GM20000 (cell line): ENCODE measurements around the gene SRRD.

Source experiments
- DNase-seq: peaks from one replicate; pipeline ENCODE4 v3.0.0; 2012; ENCODE audit warnings: low spot score
- TF ChIP-seq, protein P1 (sequence below): IDR thresholded peaks from 2 replicates; pipeline ENCODE4 v1.5.1; 2012; ENCODE audit warnings: mild to moderate bottlenecking, control low read depth; ENCODE audit errors: extremely low read depth, missing control alignments

The SRRD gene

DNA sequence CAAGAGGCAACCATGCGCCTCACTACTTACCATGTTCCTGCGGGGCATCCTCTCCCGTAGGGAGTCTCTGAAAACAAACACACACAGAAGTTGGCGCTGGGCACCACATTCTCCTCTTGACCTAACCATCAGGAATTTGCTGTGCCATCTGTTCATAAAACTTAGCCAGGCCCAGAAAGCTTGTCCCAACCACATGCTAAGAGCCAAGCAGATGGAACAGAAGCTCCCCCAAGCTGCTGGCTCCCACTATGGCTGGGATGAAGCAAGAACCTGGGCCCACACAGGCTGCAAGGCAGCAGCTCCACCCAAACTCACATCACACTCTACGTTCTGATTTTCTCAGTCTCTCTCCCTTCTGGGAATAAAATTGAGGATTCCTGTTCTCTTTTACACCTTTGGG is 17.5 kb upstream of the SRRD start:
- TF ChIP-seq, protein P1, sequence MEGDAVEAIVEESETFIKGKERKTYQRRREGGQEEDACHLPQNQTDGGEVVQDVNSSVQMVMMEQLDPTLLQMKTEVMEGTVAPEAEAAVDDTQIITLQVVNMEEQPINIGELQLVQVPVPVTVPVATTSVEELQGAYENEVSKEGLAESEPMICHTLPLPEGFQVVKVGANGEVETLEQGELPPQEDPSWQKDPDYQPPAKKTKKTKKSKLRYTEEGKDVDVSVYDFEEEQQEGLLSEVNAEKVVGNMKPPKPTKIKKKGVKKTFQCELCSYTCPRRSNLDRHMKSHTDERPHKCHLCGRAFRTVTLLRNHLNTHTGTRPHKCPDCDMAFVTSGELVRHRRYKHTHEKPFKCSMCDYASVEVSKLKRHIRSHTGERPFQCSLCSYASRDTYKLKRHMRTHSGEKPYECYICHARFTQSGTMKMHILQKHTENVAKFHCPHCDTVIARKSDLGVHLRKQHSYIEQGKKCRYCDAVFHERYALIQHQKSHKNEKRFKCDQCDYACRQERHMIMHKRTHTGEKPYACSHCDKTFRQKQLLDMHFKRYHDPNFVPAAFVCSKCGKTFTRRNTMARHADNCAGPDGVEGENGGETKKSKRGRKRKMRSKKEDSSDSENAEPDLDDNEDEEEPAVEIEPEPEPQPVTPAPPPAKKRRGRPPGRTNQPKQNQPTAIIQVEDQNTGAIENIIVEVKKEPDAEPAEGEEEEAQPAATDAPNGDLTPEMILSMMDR: no peak
- DNase-seq: no peak

DNA sequence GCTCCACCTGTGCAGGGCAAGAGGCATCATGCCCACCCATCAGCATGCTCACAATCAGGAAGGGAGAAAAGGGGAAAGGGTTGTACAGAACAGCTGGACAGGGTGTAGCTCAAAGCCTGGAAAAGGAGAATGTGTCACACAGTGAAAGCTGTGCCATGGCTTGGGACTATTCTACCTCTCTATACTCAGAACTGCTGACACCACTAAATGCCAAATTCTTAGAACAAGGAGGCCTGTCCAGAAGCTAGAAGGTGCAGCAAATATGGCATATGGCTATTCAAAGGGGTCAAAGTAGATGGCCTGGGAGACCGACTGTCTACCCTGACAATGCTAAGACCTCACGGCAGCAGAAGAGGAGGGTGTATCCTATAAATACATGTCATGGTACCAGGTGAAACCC is 12.9 kb upstream of the SRRD start:
- TF ChIP-seq, protein P1: no peak

DNA sequence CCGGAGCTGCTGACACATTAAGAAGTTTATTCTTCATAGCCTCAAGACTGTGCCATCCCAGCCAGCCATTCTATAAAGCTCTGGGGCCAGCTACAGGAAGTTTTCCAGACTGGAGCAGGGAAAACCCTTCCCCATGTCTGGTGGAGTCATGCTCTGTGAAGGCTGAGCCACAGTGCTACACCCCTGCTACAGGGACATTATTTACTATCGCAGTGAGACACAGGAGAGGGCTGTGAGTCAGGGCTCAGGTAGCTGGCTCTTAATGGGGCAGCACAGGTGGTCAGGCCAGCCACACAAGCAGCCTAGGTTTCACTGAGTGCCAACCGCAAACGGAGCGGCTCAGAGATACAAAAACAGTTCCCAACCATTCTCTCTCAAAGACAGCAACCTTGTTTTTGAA is 12.2 kb upstream of the SRRD start:
- TF ChIP-seq, protein P1: no peak
- DNase-seq: no peak

More for the DNA sequence above, 12.9 kb upstream of the SRRD start:
- no peak for DNase-seq

DNA sequence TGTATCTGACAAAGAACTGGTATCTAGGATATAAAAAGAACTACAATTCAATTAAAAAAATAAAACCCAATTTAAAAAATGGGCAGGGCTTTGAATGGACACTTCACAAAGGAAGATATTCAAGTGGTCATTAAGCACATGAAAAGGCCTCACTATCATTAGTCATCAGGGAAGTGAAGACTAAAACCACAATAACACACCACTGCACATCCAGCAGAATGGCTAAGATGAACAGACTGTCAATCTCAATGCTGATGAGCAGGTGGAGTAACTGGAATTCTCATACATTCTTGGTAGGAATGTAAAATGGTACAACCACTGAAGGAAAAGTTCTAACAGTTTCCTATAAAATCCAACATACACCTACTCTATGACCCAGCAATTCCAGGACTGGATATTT is 9.0 kb upstream of the SRRD start:
- no peak for DNase-seq
- TF ChIP-seq, protein P1: no peak

DNA sequence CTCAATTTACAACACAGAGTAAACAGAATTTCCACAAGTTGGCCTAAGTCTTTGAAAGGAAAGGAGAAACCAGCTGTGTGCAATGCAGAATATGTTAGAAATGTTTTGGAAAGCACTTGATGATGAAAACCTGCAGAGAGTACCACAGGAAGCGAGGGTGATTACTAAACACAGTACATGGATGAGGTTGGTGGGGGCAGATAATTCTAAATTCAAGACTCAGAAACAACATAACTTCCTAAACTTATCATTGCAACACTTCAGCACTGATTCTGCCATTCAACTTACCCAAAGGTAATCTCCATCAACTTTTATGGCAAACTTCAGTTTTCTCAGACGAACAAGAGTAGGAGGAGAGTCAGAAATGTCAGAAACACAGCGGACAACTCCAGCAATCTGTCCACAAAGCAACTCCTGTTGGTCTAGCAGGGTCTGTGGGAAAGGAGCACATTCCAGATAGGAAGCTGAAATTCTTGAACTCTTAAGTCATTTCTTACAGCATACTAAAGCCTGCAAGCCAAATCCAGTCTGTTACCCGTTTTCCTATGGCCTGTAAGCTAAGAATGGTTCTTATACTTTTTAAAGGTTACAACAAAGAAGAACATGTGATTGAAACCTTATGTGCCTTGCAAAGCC is 6.9 kb upstream of the SRRD start:
- TF ChIP-seq, protein P1: no peak
- DNase-seq: no peak

DNA sequence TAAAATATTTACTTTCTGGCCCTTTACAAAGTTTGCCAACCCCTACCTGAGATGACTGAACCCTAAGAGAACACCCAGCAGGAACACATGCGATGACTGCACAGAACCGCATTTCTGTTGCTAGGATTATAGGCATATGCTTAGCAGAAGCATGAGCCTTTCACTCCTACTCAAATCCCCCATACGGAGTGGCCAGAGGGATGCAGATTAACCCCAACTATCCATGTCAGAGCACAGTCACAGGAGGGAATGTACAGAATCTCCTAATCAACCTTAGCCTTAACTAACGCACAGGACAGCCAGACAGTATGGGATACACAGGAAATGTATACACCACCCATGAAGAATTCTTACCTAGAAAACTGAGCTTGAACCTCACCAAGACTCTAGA is 6.3 kb upstream of the SRRD start:
- no peak for DNase-seq
- TF ChIP-seq, protein P1: no peak

DNA sequence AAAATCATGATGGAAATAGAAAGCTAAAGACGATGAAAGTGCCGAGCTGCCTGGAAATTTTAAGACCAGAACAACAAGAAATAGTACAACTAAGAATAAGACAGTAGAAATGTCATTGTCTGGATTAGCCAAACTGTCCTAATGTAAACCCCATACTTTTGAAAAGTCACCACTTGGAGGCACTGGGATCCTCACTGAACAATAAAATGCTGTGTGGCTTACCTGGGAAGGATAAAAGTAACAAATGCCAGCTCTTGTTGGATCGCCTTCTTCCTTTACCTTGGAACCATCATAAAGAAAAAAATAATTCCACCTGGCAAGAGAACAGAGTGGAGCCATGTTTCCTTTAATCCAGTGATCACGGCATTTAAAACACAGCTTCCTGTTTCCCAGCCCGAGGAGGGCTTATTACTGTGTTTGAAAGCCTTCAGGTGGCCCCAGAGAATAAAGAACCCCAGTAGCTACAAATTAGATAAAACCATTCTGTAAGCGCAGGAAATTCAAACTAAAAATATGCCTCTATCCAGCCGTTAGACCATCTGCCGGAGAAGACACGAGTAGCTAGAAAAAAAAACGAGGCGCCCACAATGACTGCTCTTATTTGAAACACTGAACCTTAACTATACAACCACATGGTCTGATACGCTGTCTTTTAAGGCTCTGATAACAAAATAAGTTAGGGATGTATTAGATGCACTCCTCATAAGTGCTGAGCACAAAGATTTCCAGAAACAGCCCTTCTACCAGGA is 4.5 kb upstream of the SRRD start:
- DNase-seq: no peak
- TF ChIP-seq, protein P1: no peak
